Esophagus squamous epithelium (tissue), 4 donors: Measurements from ENCODE around the gene PFDN1.

Experiments
- POLR2A ChIP-seq, 4 donors: fragments of 450-650 bp; IDR thresholded peaks; one replicate each; pipeline ENCODE4 v1.6.1; 2017; ENCODE audit warnings: antibody characterized with exemption in 4 of 4, mild to moderate bottlenecking in 4 of 4, moderate library complexity in 3 of 4
- TF ChIP-seq, protein P1 (sequence below), 6 experiments: fragments of 450-650 bp in 4 of 6; fragments of 200-600 bp in 2 of 6; sonication (generic) in 2 of 6; IDR thresholded peaks; one replicate each; pipeline ENCODE4 v1.5.1; 2016 to 2019; ENCODE audit warnings: antibody characterized with exemption in 6 of 6, mild to moderate bottlenecking in 4 of 6, moderate library complexity in 4 of 6

- TF ChIP-seq, protein P1, sequence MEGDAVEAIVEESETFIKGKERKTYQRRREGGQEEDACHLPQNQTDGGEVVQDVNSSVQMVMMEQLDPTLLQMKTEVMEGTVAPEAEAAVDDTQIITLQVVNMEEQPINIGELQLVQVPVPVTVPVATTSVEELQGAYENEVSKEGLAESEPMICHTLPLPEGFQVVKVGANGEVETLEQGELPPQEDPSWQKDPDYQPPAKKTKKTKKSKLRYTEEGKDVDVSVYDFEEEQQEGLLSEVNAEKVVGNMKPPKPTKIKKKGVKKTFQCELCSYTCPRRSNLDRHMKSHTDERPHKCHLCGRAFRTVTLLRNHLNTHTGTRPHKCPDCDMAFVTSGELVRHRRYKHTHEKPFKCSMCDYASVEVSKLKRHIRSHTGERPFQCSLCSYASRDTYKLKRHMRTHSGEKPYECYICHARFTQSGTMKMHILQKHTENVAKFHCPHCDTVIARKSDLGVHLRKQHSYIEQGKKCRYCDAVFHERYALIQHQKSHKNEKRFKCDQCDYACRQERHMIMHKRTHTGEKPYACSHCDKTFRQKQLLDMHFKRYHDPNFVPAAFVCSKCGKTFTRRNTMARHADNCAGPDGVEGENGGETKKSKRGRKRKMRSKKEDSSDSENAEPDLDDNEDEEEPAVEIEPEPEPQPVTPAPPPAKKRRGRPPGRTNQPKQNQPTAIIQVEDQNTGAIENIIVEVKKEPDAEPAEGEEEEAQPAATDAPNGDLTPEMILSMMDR (IDR thresholded peaks at IDR 0.05), result no peak
- TF ChIP-seq POLR2A (IDR thresholded peaks at IDR 0.05), result no peak
These were observed 56.4 kb downstream of the PFDN1 start for GRCh38 chr5:140246378-140247122.
